Measurements from ENCODE around the gene GDAP2.

DNA sequence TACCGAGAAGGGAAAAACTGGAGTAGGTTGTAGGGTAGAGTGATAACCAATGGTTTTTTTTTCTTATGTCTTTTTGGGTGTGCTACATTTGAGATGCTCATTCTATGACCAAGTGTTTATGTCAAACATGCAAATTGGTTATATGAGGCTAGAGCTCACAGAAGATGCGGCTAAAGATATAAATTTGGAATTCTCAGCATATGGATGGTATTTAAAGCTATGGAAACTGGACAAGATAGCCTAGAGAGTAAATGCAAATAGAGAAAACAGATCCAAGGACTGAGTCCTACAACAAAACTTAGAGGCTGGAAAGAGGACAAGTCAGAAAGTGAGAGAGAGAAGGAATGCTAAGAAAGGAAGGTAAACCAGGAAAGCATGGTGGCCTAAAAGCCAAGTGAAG is 7.4 kb downstream of the GDAP2 start:
- TF ChIP-seq NFRKB (IDR thresholded peaks at IDR 0.05), result no peak
- TF ChIP-seq FOXM1 (IDR thresholded peaks at IDR 0.05; ENCODE audit: borderline replicate concordance), result no peak
- no peak for TF ChIP-seq ZNF384 (IDR thresholded peaks at IDR 0.05)
- TF ChIP-seq L3MBTL2 (conservative IDR thresholded peaks at IDR 0.05), result no peak
- no peak for TF ChIP-seq FOXA1 (IDR thresholded peaks at IDR 0.05)

Data from HEK293T (cell line).